ENCODE data around the gene STK35. TPM values are rescaled to one million over a fixed set of nuclear protein-coding genes. Genes with fewer than 3 reads are reported as not detected.
A peak's percentile ranks its signal among the peaks of the same experiment; 100 is the strongest.

STK35 gene
- total RNA-seq, 3 donors from 2014 or later (not counting 1 experiment from before 2014, with no cell fraction given) = 18.7 to 24.5 (median 21.9) TPM

- H3K36me3 Mint-ChIP-seq = no peaks in the 10 kb centered on the region
Observed at GRCh38 chr20:2172305-2173175, 70.9 kb downstream of the STK35 start.

GRCh38 chr20:2173186-2173585 lies 71.6 kb downstream of the STK35 start:
- H3K27ac Mint-ChIP-seq = no peak overlapping the region
- H3K27me3 Mint-ChIP-seq (ENCODE audit: low read depth in 2 of 2) = peaks cover 10 to 19% of the 10 kb centered on the region in 2 donors
- H3K27me3 ChIP-seq (ENCODE audit: control insufficient read depth, insufficient read depth, low read length) = no peaks in the 10 kb centered on the region
- WGBS (ENCODE audit: insufficient coverage) = 59% methylated on average over 5 of the region's 6 CpGs
- no peak overlapping the region for H3K4me3 ChIP-seq (ENCODE audit: low read length)
- no peak for TF ChIP-seq CTCF (IDR thresholded peaks at IDR 0.05)
- H3K4me1 Mint-ChIP-seq = peaks cover 5 to 6% of the 10 kb centered on the region in 2 donors
- peaks cover 4% of the 10 kb centered on the region for H3K4me1 ChIP-seq (ENCODE audit: control insufficient read depth, insufficient read depth, low read length)
- ATAC-seq = no peak
- intact Hi-C loops (cut with micrococcal nuclease) = loop anchor here (10.0 kb wide), 1 partner anchor 408 kb away; no protein-coding TSS in a partner anchor
- no peaks in the 10 kb centered on the region for H3K9me3 Mint-ChIP-seq
- no peaks in the 10 kb centered on the region for H3K36me3 ChIP-seq (ENCODE audit: control insufficient read depth, insufficient read depth, low read length)
- H3K27ac ChIP-seq (ENCODE audit: low read length) = no peak overlapping the region
- no peak overlapping the region for H3K4me3 Mint-ChIP-seq
- H3K36me3 Mint-ChIP-seq = no peaks in the 10 kb centered on the region
- H3K9me3 ChIP-seq (ENCODE audit: control insufficient read depth, insufficient read depth, low read length) = no peaks in the 10 kb centered on the region
- DNase-seq = no peak

More at GRCh38 chr20:2172305-2173175, 70.9 kb downstream of the STK35 start:
- H3K4me3 ChIP-seq (ENCODE audit: low read length) = no peak overlapping the region
- WGBS (ENCODE audit: insufficient coverage) = 29% methylated on average over 14 of the region's 17 CpGs
- H3K4me1 ChIP-seq (ENCODE audit: control insufficient read depth, insufficient read depth, low read length) = peaks cover 4% of the 10 kb centered on the region
- Mint-ChIP-seq H3K27ac (no peak overlapping the region), H3K4me1 (peaks cover 5 to 6% of the 10 kb centered on the region in 2 donors), H3K4me3 (no peak overlapping the region), H3K9me3 (no peaks in the 10 kb centered on the region), H3K27me3 (ENCODE audit: low read depth in 2 of 2) (peaks cover 10 to 19% of the 10 kb centered on the region in 2 donors)
- DNase-seq = peak; percentile 50 to 75
- no peaks in the 10 kb centered on the region for H3K9me3 ChIP-seq (ENCODE audit: control insufficient read depth, insufficient read depth, low read length)
- H3K27ac ChIP-seq (ENCODE audit: low read length) = no peak overlapping the region
- no peaks in the 10 kb centered on the region for H3K36me3 ChIP-seq (ENCODE audit: control insufficient read depth, insufficient read depth, low read length)
- TF ChIP-seq CTCF (IDR thresholded peaks at IDR 0.05) = peak; percentile 75
- intact Hi-C loops (cut with micrococcal nuclease) = loop anchor here (1.0 to 10.0 kb wide), 3 partner anchors 166 to 408 kb away; no protein-coding TSS in a partner anchor
- H3K27me3 ChIP-seq (ENCODE audit: control insufficient read depth, insufficient read depth, low read length) = no peaks in the 10 kb centered on the region
- ATAC-seq = peak; percentile 64 to 85 (median 66)

- no peaks in the 10 kb centered on the region for H3K9me3 ChIP-seq (ENCODE audit: control insufficient read depth, insufficient read depth, low read length)
- 96% methylated on average over 3 of the region's 3 CpGs for WGBS (ENCODE audit: insufficient coverage)
- intact Hi-C loops (cut with micrococcal nuclease) = loop anchor here (10.0 kb wide), 1 partner anchor 409 kb away; no protein-coding TSS in a partner anchor
- peaks cover 4% of the 10 kb centered on the region for H3K4me1 ChIP-seq (ENCODE audit: control insufficient read depth, insufficient read depth, low read length)
- no peak overlapping the region for H3K27ac ChIP-seq (ENCODE audit: low read length)
- ATAC-seq = no peak
- H3K4me3 ChIP-seq (ENCODE audit: low read length) = no peak overlapping the region
- no peak for TF ChIP-seq CTCF (IDR thresholded peaks at IDR 0.05)
- Mint-ChIP-seq H3K27ac (no peak overlapping the region), H3K4me1 (peaks cover 5 to 6% of the 10 kb centered on the region in 2 donors), H3K9me3 (no peaks in the 10 kb centered on the region), H3K4me3 (no peak overlapping the region), H3K36me3 (no peaks in the 10 kb centered on the region), H3K27me3 (ENCODE audit: low read depth in 2 of 2) (peaks cover 10 to 19% of the 10 kb centered on the region in 2 donors)
- DNase-seq = no peak
- H3K36me3 ChIP-seq (ENCODE audit: control insufficient read depth, insufficient read depth, low read length) = no peaks in the 10 kb centered on the region
- no peaks in the 10 kb centered on the region for H3K27me3 ChIP-seq (ENCODE audit: control insufficient read depth, insufficient read depth, low read length)
Observed at GRCh38 chr20:2174067-2174466, 72.4 kb downstream of the STK35 start.
